Heart left ventricle (tissue), 16 donors: ENCODE results near the gene IKZF3. TPM values are rescaled to one million over a fixed set of nuclear protein-coding genes. Genes with fewer than 3 reads are reported as not detected.
"Not testable (repeated sequence)": the region's sequence is repeated elsewhere in the genome, so short reads cannot be mapped to it uniquely, and the experiment has no call there.

Experiments
- ATAC-seq, 4 donors: fragments of 200-7000 bp; cut with Tn5 transposase; one replicate each; pipeline ENCODE4 v1.9.1; 2020 to 2022; ENCODE audit warnings: moderate library complexity in 4 of 4, mild to moderate bottlenecking in 3 of 4, moderate number of reproducible peaks in 1 of 4
- DNase-seq, 5 donors: peaks; one replicate each; pipeline ENCODE4 v3.0.0-alpha.2; 2020
- H3K27ac ChIP-seq, 12 donors: fragments of 200-600 bp; sonication (generic) in 4 of 12; one replicate each; pipeline versions ENCODE4 v1.5.0 to v1.8.0; 2016 to 2022; ENCODE audit warnings: mild to moderate bottlenecking in 2 of 12
- H3K27me3 ChIP-seq, 9 donors: fragments of 200-600 bp; sonication (generic) in 2 of 9; one replicate each; pipeline versions ENCODE4 v1.5.1 to v1.8.0; 2016 to 2022; ENCODE audit warnings: mild to moderate bottlenecking in 3 of 9
- H3K36me3 ChIP-seq, 9 donors: fragments of 200-600 bp; sonication (generic) in 2 of 9; one replicate each; pipeline versions ENCODE4 v1.5.0 to v1.8.0; 2018 to 2022; ENCODE audit warnings: mild to moderate bottlenecking in 2 of 9
- H3K4me1 ChIP-seq, 12 donors: fragments of 200-600 bp; sonication (generic) in 4 of 12; one replicate each; pipeline versions ENCODE4 v1.5.0 to v1.8.0; 2016 to 2022; ENCODE audit warnings: mild to moderate bottlenecking in 3 of 12
- H3K4me3 ChIP-seq, 12 donors: fragments of 200-600 bp; sonication (generic) in 4 of 12; one replicate each; pipeline versions ENCODE4 v1.5.0 to v1.8.0; 2017 to 2022; ENCODE audit warnings: mild to moderate bottlenecking in 9 of 12, moderate library complexity in 4 of 12
- H3K9me3 ChIP-seq, 12 donors: fragments of 200-600 bp; sonication (generic) in 4 of 12; one replicate each; pipeline versions ENCODE4 v1.5.0 to v1.8.0; 2016 to 2022; ENCODE audit warnings: mild to moderate bottlenecking in 1 of 12
- CTCF ChIP-seq, 12 donors: fragments of 200-600 bp; sonication (generic) in 4 of 12; IDR thresholded peaks; one replicate each; pipeline versions ENCODE4 v1.5.0 to v1.8.0; 2018 to 2022; ENCODE audit warnings: antibody characterized with exemption in 12 of 12, mild to moderate bottlenecking in 5 of 12
- POLR2A ChIP-seq, 2 donors: fragments of 450-650 bp; IDR thresholded peaks; one replicate each; pipeline ENCODE4 v1.6.1; 2017; ENCODE audit warnings: antibody characterized with exemption in 2 of 2, mild to moderate bottlenecking in 2 of 2, moderate library complexity in 2 of 2
- WGBS, 4 donors: extraction: QIAGEN DNeasy Blood & Tissue Kit in 2 of 4; methylation state at CpG; one replicate each; pipeline versions ENCODE4 v1.1.5 to v1.1.7; 2013 to 2018; 5-methylcytosine and 5-hydroxymethylcytosine counted together
- intact Hi-C, 10 donors: fragments of 100-400 bp; cut with DNase I; formaldehyde crosslinking; loops; one replicate each; pipeline versions ENCODE4 v1.11.1 to v1.14.2; 2022
- polyA plus RNA-seq, 2 donors: library from polyadenylated mRNA; stranded (reverse); fragments of 200-250 nt; gene quantifications; one replicate each; pipeline ENCODE4 v1.2.3, GENCODE V29; 2013
- total RNA-seq, 9 donors: library from RNA; depleted of rRNA in 2 of 9; stranded (reverse); fragments of >200 nt in 2 of 9; fragmentation: NEBNext Ultra II Directional in 3 of 9; extraction: Animal tissue kit (Norgen Biotek cat#: 25700) in 3 of 9; gene quantifications; one replicate each; pipeline versions ENCODE4 v1.1.0 to v1.2.4, GENCODE V29; 2016 to 2023
- donor health status: ischemic (EF 13 %, LVEDD 7.1; RV severe dilation, severe dysfunction).
- donor health status: healthy with polysubstance abuse.
- donor health status: DM: no; HTN: yes; CAD: no.
- donor health status: DM: no; HTN: no; CAD: no.
- donor health status: ischemic (EF 25% LVEDD 6.9; RV normal size, moderate dysfunction).
- donor health status: ischemic (EF 25% LVEDD 5.7; RV mildly dilated, moderate dysfunction).
- donor health status: healthy.
- donor health status: DM: yes; HTN: yes; CAD: no.
- donor health status: ischemic (EF 35%, LVEDD 5.7; RV mildly dilated, moderate dysfunction).
- donor health status: nonischemic (EF 11% LVEDD 7.7; RV severe dilation, severe dysfunction).
- donor health status: DM: yes; HTN: yes; CAD: no.
- donor health status: PGD.
- donor health status: ischemic (EF 29% LVEDD 5.4; RV normal size, mild dysfunction).
- donor health status: nonischemic (EF 23%, LVEDD 6.1; RV moderate dilation, normal function).

The IKZF3 gene
- total and polyA plus RNA-seq, 11 donors = 0.07 to 6.9 (median 0.21) TPM

- H3K9me3 ChIP-seq = no peaks in the 10 kb centered on the region
- DNase-seq (no peak), ATAC-seq (no peak)
- WGBS, 4 donors = 90 to 93% (median 91%) methylated on average over 5 of the region's 5 CpGs
- no peaks in the 10 kb centered on the region for H3K36me3 ChIP-seq
- H3K4me1 ChIP-seq = peaks cover 0 to 26% (median 5%) of the 10 kb centered on the region in 12 donors
- intact Hi-C loops = loop anchor here in 1 of 10 donors (10.0 kb wide), 1 partner anchor 64 kb away; the partner anchor contains the start of genes LRRC3C and ORMDL3
- TF ChIP-seq CTCF (IDR thresholded peaks at IDR 0.05) (no peak), POLR2A (IDR thresholded peaks at IDR 0.05) (no peak)
- no peak overlapping the region for H3K27ac ChIP-seq
- H3K4me3 ChIP-seq = peak overlapping the region in 1 of 12 donors; percentile 58
- peaks cover 20 to 85% (median 53%) of the 10 kb centered on the region in 9 donors for H3K27me3 ChIP-seq
Observed at GRCh38 chr17:39861235-39861634, 2.9 kb downstream of the IKZF3 start.

- H3K4me1 ChIP-seq, ATAC-seq, H3K27ac ChIP-seq, H3K9me3 ChIP-seq, H3K36me3 ChIP-seq, DNase-seq, H3K4me3 ChIP-seq, intact Hi-C loops: not testable (repeated sequence)
- WGBS, 4 donors = 88 to 90% (median 90%) methylated on average over 9 of the region's 9 CpGs
- peaks cover 4 to 42% (median 6%) of the 10 kb centered on the region in 9 donors for H3K27me3 ChIP-seq
Observed at GRCh38 chr17:39855911-39856649, 8.0 kb downstream of the IKZF3 start.

- H3K9me3 ChIP-seq = no peaks in the 10 kb centered on the region
- no peak for ATAC-seq
- intact Hi-C loops = no loop called here
- no peak overlapping the region for H3K4me3 ChIP-seq
- no peak for DNase-seq
- peaks cover 0 to 33% (median 4%) of the 10 kb centered on the region in 9 donors for H3K27me3 ChIP-seq
- 73 to 87% (median 79%) methylated on average over 2 of the region's 2 CpGs for WGBS, 4 donors
- no peaks in the 10 kb centered on the region for H3K36me3 ChIP-seq
- TF ChIP-seq POLR2A (IDR thresholded peaks at IDR 0.05) (no peak), CTCF (IDR thresholded peaks at IDR 0.05) (no peak)
- H3K27ac ChIP-seq = no peak overlapping the region
- no peaks in the 10 kb centered on the region for H3K4me1 ChIP-seq
Observed at GRCh38 chr17:39854909-39855308, 9.2 kb downstream of the IKZF3 start.

GRCh38 chr17:39852239-39852638 lies 11.9 kb downstream of the IKZF3 start:
- 41 to 46% (median 43%) methylated on average over 3 of the region's 3 CpGs for WGBS, 4 donors
- no peak for DNase-seq
- H3K9me3 ChIP-seq = no peaks in the 10 kb centered on the region
- ATAC-seq = no peak
- H3K27me3 ChIP-seq = peaks cover 0 to 24% (median 0%) of the 10 kb centered on the region in 9 donors
- no peaks in the 10 kb centered on the region for H3K36me3 ChIP-seq
- H3K4me3 ChIP-seq = no peak overlapping the region
- TF ChIP-seq POLR2A (IDR thresholded peaks at IDR 0.05) (no peak), CTCF (IDR thresholded peaks at IDR 0.05) (no peak)
- H3K27ac ChIP-seq = no peak overlapping the region
- intact Hi-C loops = no loop called here
- H3K4me1 ChIP-seq = peaks cover 0 to 4% (median 0%) of the 10 kb centered on the region in 12 donors

- peaks cover 0 to 31% (median 4%) of the 10 kb centered on the region in 9 donors for H3K27me3 ChIP-seq
- H3K27ac ChIP-seq, H3K4me3 ChIP-seq, H3K4me1 ChIP-seq, H3K36me3 ChIP-seq, H3K9me3 ChIP-seq, DNase-seq, ATAC-seq, intact Hi-C loops: not testable (repeated sequence)
Observed at GRCh38 chr17:39850186-39850585, 13.9 kb downstream of the IKZF3 start.
